NK-92 treated with Interleukin-12 subunit alpha and Interleukin-12 subunit beta, amount 100 ng/mL, for 24 hours (cell line): Measurements from ENCODE around the gene IFNG-AS1.

Experiments
- DNase-seq: peaks from one replicate; lab custom pipeline; 2025; lab: John Stamatoyannopoulos, UW

Gene IFNG-AS1

DNA sequence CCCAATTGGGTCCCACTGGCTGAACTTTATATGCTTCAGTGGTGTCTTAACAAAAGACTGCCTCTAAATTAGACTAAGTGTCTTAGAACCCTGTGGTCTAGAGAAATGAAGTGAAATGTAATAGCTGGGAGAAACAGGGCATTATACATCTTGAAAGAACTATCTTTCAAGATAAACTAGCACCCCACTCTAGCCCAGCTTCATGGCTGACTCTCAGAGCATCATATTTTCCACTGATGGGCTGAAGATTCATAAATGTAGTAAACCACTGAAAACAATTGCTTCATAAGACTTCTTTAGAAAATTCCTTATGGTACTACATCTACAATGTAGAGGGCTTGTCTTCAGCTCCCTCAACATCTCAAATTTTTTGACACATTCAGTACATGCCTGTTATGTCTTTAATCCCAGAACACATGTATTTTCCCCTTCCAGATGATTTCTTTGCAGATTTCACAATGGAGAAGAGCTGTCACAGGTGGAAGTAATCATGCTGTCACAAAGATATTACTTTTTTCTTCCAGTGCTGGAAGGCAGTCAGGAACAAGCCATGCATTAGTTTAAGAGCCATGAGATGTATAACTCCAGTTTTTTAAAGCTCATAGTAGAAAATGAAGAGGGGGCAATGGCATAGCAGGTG lies 48.5 kb downstream of the IFNG-AS1 start:
- DNase-seq, result no peak

DNA sequence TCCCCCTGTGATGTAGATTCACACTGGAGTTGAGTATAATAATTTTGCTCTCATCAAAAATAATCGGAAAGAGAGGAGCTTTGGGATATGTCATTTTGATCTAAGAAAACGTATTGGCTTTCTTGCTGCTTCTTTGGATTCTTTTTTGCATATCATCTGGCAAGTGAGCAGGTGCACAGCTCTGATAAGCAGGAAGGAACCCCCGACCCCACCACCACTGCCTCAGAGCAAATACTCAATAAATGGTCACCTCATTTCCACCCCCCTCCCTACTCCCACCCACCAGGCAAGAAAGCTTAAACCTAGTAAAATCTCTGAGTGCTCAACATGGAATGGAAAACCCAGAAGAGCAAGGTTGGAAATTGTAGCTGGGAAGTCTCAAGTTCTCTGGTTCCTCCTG lies 49.4 kb downstream of the IFNG-AS1 start:
- no peak for DNase-seq

DNA sequence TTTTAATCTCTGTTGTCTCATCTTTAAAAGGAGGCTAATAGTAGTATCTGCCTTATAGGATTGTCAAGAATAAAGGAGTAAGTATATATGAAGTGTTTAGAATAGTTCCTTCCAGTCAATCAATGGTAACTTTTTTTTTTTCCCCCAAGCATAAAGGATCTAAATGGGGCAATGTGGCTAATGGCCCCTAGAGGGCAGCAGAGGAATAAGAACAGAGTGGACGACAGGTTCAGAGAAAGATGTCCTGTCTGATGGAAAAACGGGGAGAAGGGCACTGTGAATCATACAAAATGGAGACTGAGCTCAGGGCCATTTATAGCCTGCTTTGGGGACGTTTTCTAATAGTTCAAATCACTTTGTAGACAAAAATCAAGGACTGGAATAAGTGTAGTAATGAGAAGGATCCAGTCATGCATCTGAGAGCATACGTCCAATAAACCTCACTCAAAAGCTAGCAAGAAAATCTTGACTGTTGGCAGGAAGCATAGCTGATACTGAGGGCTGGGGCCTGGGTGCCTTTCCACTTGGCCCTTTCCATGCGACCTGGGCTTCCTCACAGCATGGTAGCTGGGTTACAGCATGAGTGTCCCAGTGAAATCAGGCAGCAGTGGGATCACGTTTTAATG lies 51.3 kb downstream of the IFNG-AS1 start:
- DNase-seq, result peak; percentile 29

DNA sequence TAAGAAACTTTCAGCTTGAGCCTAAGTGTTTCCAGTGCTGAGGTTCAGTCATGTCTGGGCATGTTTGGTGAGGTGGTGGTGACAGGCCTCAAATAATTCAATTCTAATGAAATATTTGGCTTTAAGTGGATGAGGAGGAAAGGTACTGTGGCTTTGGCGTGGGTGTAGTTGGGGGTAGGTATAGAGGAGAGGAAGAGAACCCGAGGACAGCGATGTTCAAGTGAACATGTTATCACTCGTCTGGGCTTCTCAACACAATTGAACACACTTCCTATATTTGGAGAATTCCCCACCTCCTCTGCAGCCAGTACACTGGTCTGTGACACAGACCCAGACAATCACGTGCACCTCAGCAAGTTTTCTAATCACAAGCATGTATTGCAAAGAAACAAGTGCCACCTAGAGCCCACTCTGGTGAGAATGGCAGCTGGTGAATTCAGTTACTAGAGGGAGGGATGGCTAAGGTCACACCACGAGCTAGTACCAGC lies 53.0 kb downstream of the IFNG-AS1 start:
- no peak for DNase-seq

DNA sequence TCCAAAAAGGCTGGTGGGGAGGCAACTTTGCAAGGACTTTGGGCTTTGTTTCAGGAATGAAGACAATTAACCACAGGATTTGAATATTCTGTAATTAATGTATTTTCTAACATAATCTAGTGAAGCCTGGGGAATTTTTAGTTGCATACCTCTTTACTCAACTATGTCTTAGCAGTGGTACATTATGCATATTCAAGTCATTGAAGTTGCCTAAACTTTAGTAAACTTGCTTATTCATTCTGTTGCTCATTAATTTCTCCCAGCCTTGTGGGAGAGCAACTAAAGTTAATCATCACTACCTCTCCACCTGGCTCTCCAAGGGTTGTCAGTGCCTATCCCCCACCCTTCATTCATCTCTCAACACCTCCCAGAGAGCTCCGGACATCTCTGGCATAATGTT lies 54.2 kb downstream of the IFNG-AS1 start:
- no peak for DNase-seq

DNA sequence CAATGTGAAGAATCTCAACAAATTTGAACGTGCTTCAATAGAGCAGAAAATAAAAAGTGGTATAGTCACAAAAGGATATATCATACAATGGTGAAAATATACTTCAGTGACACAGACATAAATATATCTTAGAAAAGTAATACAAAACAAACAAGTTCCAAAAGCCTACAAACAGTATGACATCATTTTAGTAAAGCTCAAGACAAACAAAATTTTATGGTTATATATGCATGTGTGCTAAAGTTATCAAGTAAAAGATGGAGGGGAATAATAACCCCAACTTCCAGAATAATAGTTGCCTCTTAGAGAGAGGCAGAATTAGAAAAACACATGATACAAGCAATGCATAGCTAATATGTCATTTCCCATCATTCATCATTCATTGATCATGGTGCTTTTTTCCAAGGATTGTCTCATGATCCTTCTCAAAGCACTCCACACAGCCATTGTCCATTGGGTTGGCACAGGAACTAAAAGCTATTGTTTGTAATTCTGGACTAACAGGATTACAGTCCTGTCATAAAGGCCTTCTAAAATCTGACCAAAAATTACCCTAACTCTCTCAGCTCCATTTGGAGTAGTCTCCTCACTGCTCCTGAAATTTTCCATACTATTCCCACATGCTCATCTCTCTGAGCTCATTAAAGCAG lies 59.5 kb downstream of the IFNG-AS1 start:
- DNase-seq, result no peak

DNA sequence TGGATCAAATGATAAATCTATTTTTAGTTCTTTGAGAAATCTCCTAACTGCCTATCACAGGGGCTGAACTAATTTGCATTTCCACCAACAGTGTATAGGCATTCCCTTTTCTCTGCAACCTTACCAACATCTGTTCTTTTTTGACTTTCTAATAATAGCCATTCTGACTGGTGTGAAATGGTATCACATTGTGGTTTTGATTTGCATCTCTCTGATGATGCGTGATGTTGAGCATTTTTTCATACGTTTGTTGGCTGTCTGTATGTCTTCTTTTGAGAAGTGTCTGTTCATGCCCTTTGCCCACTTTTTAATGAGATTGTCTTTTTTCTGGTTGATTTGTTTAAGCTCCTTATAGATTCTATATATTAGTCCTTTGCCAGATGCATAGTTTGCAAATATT lies 67.1 kb downstream of the IFNG-AS1 start:
- DNase-seq, result no peak

DNA sequence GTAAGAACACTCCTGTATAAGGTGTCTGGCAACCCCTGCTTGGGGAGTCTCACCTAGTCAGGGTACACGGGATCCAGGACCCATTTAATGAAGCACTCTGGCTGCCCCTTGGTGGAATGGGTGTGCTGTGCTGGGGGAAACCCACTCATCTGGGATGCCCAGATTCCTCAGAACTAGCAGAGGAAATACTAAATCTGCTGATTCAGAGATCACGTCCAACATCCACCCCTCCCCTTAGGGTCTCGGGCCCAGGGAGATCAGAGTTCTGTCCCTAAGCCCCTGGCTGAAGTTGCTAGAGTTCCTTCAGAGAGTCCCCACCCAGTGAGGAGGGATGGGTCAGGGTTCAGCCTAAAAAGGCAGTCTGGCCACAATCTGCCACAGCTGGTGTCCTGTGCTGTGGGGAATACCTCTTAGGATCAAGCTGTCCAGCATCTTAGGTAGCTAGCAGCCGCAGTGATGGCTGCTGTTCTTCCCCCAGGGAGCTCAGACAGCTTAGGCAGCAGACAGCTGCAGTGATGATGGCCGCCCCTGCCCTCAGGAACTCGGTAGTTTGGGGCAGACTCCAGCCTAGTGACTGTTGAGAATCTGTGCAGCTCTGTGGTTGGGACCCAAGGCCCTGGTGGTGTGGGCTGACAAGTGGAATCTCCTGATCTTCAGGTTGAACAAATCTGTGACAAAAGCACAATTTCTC lies 74.8 kb downstream of the IFNG-AS1 start:
- no peak for DNase-seq

DNA sequence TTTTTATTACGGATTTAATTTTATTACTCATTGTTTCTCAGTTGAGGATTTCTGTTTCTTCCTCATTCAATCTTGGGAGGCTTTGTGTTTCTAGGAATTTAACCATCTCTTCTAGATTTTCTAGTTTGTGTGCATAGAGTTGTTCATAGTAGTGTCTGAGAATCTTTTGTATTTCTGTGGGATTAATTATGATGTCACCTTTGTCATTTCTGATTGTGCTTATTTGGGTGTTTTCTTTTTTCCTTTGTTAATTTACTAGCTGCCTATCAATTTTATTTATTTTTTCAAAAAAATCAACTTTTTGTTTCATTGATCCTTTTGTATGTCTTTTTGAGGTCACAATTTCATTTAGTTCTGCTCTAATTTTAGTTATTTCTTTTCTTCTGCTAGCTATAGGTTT lies 75.9 kb downstream of the IFNG-AS1 start:
- DNase-seq, result no peak

DNA sequence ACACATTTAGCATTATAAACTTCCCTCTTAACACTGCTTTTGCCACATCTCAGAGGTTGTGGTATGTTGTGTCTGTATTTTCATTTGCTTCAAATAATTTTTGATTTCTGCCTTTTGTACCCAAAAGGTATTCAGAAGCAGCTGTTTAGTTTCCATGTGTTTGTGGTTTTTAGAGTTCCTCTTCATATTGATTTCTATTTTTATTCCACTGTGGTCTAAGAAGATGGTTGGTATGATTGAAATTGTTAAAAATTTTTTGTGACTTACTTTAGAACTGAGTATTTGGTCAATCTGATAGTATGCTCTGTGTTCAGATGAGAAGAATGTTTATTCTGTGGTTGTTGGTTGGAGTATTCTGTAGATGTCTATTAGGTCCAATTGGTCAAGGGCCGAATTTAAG lies 76.4 kb downstream of the IFNG-AS1 start:
- no peak for DNase-seq

DNA sequence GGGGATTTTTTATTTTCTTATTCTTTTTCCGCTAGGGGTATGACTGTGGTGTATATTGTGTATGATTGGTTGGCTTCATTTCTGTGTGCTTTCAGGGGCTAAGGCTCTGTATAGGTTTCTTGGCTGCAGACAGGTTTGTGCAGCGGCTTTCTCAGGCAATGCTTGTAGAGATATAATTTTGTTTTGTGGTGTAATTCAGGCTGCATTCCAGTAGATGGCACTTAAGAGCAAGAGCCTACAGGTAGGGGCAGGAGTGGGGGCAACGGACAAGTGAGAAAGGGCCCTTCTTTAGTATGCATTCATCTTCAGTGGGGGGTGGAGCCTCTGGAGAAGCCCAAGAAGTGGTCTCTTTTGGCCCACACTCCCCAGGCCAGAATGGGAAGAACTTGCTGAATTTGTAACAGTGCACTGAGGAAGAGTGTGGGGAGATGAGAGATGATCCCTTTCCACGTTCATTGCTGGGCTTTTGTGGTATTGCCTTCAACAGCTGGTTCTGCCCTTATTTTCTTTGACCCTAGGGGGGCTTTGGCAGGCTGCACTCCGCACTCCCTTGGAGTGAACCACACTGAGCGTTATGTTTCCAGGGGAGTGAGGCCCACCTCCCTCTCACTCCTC lies 78.6 kb downstream of the IFNG-AS1 start:
- no peak for DNase-seq

DNA sequence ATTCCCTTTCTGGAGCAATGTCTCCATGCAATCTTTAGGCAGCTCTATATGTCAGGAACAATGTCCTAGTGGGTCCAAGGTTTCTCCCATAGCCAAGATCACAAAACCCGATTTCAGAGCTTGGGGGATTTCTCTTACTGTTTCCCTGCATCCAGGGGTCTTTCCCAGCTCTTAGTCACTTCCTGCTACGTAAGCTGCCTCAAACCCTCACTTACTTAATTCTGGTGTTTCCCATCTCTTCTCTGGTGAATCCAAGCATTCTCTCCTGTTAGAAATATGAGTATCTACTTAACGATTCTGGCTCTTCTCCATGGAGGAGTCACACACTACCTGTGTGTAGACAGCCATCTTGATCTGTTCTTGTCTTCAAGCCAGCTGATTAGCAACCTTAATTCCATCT lies 80.0 kb downstream of the IFNG-AS1 start:
- DNase-seq, result no peak
